ENCODE results near the gene BCAS3.

The BCAS3 gene

DNA sequence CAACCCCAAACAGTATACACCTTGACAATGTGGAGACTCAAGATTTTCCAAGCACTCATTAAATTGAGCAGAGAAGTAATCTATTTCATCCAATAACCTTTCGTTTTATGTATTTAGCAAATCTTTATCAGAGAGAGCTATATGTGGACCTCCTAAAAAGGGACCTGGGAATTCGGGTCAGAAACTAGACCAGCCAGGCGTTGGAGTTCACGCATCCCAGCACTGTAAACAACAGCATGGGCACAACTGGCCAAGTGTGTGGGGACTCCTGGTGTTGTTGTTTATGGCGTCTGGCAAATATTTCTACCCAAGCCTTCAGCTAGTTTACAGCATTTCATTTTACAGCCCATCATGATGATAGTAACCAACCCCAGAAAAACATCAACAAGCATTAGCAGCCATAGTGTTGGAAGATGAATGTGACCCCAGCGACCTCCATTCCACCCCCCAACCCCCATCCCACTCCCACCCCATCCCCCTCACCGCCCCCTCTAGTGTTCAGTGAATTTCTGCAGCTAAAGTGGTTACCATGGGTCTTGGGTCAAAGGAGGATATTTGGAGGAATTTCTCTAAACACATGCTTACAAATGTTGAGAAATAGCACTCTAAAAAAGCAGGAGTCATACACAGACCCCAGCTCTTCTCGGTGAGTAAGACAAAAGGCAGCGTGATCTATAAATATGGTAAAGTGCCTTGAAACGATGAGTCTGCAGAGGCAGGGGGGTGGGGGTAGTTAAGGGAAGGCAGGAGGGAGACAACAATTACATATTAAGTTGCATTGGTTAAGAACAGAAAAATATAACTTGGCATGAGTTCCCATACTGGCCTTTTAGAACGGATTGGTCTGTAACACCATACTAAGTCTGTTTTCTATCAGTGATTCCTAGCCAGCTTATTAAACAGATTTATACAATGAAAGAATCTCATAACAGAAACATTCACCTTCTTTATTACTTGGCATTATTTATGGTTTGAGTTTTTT is 630.5 kb downstream of the BCAS3 start:
- no peak for DNase-seq

DNA sequence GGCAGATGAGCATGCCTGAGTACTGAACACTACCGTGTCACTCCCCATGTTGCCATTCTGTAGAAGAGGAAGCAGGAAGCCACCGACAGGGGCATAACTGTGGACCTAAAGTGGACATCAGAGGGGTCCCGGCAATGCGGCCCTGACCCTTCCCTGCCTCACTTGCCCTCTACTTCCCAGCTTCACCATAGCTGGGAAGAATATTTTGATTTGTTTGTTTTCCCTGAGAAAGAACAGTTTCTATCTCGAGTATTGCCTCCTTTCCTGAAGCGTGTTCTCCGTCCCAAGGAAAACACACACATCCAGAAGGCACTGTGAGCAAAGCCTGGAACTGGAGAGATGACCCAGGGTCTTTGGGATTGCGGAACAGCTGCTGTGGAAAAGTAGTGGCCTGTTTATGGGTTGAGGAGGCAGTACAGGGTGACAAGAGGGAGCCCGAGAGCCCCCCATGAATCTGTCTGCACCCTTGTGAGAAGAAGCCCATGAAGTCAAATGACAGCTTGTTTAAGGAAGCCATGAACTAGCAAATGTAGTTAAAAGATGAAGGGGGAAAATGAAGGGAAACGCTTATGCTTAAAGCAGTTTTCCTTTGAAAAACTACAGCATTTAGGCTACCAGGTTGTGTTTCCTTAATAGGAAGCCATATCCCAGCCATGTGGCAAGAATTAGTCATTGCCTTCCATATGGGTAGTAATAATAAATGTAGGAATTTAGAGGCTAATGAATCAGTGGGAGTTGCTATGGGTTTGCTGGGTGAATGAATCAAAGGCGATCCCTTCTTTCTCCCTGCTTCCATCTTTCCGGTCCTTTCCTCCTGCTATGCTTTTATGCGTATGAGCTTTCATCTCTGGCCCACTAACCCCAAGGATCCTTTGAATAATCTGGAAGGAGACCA is 632.0 kb downstream of the BCAS3 start:
- DNase-seq: no peak

DNA sequence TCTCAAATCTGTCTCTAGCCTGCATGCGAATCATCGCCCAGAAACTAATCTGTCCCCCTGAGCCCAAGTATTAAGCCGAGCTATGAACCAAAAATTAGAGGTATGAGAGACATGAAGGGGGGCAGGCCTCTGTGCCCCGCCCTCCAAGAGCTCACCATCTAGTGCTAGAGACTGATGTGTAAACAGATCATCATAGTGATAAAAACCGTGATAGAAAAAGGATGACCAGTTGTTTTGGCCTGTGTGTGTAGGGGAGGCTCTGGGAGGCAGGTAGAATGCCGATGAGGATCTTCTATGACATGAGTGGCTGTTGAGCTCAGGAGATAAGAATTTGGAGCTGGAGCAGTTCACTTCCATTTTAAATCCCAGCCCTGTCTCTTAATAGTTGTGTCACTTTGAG is 632.9 kb downstream of the BCAS3 start:
- no peak for DNase-seq

DNA sequence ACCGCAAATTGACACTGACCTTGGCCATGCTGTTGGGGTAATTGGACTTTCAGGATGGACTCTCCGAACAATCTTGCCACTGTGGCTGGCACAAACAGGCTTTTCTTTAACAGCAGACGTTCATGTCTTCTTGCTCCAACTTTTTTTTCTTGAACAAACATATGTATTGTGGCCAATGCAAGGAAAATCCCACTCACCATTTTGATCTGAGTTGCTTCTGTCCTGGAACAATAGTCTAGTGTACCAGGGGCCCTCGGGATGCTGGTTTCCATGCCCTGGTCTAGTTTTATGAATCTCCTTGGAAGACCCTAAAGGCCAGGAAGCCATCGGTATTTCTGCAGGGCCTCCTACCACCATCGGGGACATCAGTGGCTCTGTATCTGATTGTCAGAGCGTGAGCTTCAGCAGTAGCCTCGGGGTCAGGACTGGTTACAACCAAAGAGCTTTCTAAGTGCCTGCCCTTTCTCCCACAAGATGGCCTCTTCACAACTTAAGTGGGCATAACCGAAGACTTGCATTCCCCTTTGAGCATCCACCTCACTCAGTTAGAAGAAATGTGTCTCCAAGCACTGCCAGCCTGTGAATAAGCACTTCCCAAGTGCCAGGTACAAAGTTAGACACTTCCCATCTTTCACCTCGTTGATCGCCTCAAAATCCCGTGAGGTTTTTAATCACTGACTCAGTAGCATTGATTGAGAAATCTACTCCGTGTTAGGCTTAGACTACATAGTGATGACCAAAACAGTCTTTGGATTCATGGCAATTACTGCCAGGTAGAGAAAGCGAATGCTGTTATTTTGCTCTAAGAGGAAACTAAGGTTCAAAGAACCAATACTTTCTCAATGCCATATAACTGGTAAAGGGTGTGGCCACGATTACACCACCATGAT is 635.0 kb downstream of the BCAS3 start:
- DNase-seq: no peak

DNA sequence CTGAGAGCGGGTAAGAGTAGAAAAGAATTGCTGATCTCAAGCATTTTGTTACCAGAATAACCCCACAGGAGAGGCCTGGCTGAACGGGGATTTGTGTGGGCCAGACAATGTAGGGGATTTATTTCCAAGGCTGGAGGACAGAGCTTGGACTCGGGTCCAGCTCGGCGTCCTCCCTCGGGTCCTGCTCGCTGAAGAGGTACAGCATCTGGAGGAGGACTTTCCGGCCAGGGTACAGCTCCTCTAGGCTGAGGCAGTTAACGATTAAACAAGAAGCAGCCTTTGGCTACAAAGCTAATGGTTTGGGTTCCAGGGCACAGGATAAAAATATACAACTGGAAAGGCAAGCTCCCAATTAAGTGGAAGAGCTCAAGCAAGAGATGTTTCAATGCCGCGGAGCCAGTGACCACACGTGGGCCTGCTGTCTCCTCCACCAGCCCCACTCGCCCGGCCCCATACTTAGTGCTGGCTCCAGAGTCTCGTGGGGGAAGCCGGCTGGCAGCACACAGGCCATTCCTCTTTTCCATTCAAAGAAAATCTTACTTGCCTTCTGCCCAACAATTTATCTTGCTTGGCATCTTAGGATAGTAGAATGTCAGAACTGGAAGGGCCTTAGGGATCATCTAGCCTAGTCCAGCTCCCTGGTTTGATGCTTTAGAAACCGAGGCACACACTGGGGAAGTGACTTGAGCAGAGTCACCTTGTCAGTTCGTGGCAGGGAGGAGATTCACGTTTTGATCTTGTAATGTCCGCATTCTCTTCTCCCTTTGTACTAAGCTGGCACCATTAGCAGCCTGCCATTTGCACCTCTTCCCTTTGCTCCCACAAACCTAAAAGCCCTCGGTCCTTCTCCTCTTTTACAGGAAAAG is 636.0 kb downstream of the BCAS3 start:
- no peak for DNase-seq

DNA sequence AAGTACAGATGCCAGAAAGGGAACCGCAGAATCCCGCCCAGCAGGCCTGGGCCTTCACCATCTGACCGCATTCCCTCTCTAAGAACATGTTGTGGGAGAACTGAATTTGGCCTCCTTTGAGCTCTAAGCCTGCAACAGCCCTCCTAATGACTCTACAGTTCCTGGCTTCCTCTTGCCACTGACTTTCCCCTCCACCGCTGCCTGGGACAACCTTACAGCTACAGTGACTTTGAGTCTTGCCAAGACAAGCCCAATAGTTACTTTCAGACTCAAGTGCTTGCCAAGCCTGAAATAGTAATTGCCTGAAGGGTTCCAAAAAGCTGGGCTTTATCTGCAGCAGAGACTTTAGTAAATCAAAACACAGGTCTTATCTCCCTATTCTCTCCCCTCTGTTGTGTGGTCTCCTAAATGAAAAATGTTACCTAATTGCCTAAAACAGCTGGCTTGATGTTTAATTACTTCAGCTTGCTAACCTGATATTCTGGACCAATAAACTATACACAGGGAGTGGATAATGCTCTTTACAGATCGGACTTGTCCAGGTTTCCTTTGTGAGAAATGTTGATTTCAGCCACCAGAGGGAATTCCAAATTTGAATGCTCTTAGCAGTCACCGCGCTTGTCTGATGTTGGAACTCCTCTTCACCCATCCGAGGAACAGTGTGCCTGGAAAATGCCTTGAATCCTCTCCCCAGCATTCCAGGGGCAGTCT is 636.9 kb downstream of the BCAS3 start:
- no peak for DNase-seq

DNA sequence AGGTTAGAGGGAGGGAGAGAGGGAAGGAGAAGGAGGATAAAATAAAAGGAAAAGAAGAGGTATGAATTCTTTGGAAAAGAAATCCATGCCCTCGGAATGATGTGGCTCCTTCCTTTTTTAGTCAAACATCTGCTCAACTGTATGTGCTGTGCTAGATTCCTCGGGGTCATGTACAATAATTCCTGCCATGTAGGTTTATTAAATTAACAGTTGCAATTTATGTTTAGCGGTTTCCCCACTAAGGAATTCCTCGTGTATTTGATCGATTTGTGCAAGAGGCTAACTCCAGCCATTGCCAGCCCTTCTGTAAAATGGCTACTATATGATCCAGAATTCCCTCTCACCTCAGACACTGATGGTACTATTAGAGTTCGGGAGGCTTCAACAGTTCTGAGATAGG is 639.0 kb downstream of the BCAS3 start:
- DNase-seq: no peak

DNA sequence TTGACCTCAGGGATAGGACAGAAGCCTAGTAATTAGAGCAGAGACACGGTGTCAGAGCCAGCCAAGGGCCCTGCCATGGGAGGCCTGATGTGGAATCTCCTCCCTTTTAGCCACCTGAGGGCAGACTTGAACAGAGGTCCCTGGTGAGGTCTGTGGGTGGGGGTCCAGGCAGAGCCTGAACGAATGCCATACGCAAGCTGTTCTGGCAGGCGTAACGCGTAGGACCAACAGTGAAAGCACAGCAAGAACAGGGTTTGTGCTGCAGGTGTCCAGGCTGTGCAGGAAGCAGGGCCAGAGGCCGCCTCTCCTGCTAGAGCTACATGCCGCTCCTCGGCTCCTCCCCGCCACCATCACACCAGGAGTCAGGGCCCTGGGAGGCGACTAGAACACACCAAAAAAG is 640.1 kb downstream of the BCAS3 start:
- no peak for DNase-seq

DNA sequence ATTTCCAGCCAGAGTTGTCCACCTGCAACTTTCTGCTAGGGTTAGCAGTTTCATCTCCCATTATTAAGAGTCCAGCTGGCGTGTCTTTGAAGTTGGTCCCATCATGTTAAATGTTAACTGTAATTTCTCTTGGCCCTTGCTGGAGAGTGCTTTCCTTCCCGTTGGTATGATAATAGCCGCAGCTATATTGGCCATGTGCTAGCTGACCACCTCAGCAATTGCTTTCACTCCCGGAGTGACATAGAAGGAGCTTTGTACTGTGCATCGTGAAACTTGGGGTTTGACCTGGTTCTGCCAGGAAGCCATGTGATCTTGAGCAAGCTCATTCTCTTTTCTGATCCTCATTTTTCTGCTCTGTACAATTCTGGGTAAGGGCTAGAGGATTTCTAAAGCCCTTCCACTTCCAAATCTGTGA is 641.0 kb downstream of the BCAS3 start:
- no peak for DNase-seq

DNA sequence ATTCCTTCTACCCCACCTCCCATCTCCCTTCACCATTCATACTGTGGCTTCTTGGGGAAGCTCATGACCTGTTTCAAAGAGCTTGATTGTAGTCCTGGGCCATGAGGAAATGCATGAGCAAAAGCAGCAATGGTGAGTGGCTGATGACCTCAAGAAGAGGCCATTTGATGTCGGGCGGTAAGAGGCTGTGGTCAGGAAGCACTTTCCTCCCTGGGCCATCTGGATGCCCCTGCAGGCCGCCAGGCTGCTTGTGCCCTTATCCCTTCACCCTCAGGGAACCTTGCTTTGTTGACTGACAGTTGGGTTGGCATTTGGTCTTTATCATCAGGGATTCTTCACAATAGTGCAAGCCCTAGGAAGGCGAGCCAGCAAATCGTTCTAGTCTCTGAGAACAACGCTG is 643.7 kb downstream of the BCAS3 start:
- DNase-seq: no peak

DNA sequence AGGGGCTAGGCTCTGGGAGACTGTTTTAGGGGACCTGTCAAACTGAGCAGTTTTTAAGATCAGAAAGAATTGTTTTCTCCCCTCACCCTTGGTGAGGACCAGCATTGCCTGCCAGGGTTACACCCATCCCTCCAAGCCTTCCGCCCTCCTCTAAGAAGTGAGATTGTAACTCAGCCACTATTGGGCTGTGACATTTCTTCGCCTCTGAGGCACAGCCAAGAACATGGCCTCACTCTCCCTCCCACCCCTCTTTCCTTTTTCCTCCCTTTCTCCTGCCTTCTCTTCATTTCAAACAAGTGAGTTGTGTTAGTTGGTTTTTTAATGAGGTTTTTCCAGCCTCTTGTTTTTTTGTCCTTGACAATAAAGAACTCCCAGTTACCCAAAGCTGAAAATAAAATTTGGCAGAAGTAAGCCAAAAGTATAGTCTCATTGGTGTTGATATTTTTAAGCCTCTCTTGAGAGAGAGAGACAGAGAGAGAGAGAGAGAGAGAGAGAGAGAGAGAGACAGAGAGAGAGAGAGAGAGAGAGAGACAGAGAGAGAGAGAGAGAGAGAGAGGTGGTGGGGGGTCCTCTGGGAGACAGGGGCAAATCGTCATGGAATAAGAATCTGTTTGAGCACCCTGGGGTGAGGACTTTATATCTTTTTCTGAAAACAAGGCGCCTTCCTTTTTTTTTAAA is 644.8 kb downstream of the BCAS3 start:
- no peak for DNase-seq

DNA sequence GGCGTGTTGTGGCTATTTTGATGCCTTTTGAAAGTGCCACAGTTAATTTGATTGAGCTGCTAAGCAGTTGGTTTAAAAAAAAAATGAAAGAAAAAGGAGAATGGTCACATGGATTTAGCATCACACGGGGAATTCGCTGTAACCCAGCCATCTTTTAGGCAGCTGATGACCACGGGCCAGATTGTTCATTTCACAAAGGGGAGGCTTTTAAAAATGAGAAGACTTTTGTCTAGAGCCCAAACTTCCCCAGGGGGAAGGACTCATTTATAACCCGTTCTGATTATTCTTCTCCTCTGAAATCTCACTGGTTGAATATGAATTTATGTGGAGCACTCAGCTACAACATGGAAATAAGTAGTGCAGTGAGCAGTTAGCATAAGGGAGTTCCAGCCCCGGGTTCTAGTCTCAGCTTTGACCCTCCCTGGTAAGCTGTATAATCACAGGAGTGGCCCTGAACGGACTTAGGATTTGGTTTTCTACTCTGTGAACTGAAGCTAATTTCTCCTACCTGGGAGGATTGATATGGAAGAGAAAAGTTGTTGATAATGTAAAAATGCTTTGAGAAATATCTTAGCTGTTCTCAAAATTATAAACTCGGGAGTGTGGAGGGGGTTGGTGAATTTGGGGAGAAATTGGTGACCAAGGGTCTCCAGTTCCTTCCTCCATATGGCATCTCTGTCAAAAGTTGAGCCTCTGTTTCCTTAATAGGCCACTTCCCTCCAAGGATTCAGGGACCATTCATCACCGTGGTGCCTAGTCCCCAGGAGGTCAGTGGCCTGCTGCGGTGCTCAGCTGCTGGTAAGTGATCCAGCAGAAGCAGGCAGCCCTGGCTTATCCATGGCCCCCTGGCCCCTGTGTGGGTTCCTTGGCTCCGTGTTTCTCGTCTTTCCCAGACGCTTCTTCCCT is 645.6 kb downstream of the BCAS3 start:
- DNase-seq: no peak

DNA sequence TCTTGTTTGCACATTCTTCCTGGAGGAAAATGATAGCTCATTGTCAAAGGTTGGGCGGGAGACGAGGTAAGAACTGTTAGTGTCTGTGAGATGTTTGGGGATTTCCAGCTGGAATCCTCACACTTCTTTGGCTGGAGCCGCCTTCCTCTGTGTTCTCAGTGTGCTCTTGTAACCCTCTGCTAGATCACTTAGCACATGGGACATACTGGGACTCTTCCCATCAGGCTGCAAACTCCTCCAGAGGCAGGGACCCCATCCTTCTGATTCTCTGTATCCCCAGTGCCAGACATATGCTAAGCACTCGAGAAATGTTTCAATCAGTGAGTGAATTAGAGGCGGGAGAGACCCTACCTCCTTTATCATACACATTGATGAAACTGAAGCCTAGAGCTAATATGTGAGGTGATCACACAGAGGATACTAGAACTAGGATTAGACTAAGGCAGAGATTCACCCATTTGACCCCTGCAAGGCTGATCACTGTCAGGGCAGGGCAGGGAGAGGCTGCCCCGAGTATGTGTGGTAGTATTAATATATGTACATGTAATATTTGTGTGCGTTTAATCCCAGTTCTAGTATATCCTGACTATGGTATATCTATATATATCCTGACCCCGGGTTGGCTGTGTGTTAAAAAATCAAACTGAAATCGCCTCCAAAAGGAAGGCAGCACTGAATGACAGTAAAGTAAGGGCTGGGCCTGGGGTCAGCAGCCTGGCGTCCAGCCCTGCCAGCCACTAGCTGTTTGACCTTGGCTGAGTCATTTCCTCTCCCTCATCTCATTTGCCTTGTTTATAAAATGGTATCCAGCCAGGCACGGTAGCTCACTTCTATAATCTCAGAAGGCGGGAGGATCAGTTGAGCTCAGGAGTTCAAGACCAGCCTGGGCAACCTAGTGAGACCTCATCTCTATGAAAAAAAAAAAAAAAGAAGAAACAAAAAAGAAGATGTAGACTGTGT is 646.5 kb downstream of the BCAS3 start:
- DNase-seq: no peak

DNA sequence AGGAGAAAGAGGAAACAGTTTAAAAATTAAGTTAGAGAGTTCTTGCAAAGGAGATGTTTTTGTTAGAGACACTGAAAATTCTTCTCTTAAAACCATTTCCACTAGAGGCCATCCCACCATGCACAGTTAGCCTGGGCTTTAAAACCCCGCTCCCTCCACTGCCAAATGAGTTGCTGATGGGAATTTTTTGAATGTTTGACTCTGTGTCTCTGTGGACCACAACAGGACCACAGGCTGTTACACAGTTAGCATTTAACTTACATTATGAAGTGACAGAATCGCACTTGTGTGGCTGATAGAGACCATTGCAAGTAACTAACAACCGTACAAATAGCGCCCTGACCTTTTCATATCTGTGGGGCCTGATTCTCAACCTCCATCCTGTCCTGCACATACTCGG is 647.3 kb downstream of the BCAS3 start:
- DNase-seq: no peak

DNA sequence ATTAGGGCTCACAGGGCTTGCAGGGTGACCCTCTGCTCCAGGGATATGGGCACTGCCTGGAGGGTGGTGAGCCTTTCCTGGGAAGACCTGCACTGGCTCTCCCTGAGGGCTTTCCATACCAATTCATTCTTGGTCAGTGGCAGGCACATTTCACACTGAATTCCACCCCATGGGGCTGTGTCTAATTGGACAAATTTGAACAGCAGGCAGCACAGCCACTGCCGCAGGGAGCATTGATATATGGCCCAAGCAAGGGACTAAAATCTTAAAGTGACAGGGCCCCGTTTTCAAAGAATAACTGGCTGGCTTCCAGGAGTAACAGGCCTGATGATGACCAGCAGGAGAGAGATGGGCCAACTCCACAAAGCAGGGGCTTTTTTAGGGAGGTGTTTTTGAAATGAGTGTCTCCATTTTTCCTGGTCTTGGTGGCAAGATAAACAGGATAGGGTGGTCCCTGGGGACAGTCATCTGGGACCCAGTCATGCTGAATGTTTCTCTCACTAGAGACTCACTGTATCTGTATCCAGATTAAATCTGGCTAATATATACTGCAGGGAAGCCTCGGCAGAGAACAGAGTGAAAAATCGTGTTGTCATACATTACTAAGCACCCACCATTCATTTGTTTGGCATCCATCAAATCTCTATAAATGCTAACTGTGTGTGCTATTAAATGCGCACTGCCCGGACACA is 647.9 kb downstream of the BCAS3 start:
- no peak for DNase-seq

DNA sequence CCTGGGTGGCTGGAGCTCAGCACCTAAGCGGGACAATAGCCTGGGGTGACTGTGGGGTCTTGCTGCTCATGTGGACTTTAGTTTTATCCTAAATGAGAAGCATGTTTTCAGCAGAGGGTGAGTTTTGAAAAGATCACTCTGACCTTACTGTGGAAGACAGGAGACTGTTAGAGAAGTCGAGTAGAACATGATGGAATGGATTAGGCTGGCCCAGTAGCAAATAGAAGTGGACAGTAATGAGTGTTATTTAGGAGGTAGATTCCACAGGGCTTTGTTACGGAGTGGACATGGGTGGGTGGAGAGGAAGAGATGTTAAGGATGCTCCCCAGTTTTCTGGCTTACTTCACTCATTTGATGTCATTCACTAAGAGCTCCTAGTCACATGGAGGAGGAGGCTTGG is 648.7 kb downstream of the BCAS3 start:
- no peak for DNase-seq

DNA sequence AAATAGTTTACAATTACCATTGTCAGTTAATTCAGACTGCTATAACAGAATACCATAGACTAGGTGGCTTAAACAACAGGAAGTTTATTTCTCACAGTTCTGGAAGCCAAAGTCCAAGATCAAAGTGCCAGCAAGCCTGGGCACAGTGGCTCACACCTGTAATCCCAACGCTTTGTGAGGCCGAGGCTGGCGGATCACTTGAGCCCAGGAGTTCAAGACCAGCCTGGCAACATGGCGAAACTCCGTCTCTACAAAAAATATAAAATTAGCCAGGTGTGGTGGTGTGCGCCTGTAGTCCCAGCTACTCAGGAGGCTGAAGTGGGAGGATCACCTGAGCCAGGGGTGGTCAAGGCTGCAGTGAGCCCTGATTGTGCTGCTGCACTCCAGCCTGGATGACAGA is 650.7 kb downstream of the BCAS3 start:
- no peak for DNase-seq

Data from DMS153 (cell line).